ENCODE results near the gene DKK2. TPM values are rescaled to one million over a fixed set of nuclear protein-coding genes. Genes with fewer than 3 reads are reported as not detected.

Gene DKK2
- total RNA-seq, 1 experiment from 2014 or later, result not detected

DNA sequence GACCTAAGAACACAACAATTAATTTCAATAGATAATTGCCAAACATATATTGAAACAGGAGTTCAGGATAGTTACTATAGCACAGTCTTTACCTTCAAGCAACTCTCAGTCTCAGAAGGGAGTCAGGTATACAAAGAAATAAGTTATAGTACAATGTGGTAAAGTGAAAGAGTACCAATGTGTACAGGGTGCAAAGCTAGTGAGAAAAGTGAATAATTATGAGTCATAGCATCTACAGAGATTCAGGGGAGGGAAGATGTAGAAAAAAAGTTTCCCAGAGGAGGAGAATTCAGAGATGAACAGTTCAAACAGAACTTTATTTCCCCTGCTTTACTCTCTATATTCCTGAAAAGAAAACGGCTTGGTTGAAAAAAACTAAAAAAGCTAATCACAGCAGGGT, 22.7 kb upstream of the DKK2 start:
- TF ChIP-seq EZH2 (IDR thresholded peaks at IDR 0.05; ENCODE audit: low read depth), result no peak
- TF ChIP-seq, protein P1, sequence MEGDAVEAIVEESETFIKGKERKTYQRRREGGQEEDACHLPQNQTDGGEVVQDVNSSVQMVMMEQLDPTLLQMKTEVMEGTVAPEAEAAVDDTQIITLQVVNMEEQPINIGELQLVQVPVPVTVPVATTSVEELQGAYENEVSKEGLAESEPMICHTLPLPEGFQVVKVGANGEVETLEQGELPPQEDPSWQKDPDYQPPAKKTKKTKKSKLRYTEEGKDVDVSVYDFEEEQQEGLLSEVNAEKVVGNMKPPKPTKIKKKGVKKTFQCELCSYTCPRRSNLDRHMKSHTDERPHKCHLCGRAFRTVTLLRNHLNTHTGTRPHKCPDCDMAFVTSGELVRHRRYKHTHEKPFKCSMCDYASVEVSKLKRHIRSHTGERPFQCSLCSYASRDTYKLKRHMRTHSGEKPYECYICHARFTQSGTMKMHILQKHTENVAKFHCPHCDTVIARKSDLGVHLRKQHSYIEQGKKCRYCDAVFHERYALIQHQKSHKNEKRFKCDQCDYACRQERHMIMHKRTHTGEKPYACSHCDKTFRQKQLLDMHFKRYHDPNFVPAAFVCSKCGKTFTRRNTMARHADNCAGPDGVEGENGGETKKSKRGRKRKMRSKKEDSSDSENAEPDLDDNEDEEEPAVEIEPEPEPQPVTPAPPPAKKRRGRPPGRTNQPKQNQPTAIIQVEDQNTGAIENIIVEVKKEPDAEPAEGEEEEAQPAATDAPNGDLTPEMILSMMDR (conservative IDR thresholded peaks at IDR 0.05), result no peak
- Histone ChIP-seq H3K27ac (no peak overlapping the region), H3K79me2 (ENCODE audit: low read depth) (no peaks in the 10 kb centered on the region), H3K9me3 (ENCODE audit: insufficient read depth, low read depth) (no peaks in the 10 kb centered on the region), H3F3A (ENCODE audit: insufficient read depth, low read depth) (no peaks in the 10 kb centered on the region), H2AFZ (no peak overlapping the region), H4K20me1 (ENCODE audit: insufficient read depth) (no peaks in the 10 kb centered on the region), H3K4me2 (no peak overlapping the region), H3K27me3 (ENCODE audit: insufficient read depth, low read depth) (no peaks in the 10 kb centered on the region), H3K4me3 (no peak overlapping the region), H3K9me2 (ENCODE audit: insufficient read depth) (no peaks in the 10 kb centered on the region), H3K4me1 (replicated peaks; ENCODE audit: insufficient read depth) (no peaks in the 10 kb centered on the region), H3K36me3 (ENCODE audit: low read depth) (no peaks in the 10 kb centered on the region)
- BruUV-seq (replicated peaks), result no TSS peak
- DNase-seq, result no peak
- ChIA-PET POLR2A (ENCODE audit: unreplicated experiment) (no interaction called here), CTCF (no interaction called here)
- intact Hi-C loops (cut with micrococcal nuclease; ENCODE audit: unreplicated experiment), result no loop called here

DNA sequence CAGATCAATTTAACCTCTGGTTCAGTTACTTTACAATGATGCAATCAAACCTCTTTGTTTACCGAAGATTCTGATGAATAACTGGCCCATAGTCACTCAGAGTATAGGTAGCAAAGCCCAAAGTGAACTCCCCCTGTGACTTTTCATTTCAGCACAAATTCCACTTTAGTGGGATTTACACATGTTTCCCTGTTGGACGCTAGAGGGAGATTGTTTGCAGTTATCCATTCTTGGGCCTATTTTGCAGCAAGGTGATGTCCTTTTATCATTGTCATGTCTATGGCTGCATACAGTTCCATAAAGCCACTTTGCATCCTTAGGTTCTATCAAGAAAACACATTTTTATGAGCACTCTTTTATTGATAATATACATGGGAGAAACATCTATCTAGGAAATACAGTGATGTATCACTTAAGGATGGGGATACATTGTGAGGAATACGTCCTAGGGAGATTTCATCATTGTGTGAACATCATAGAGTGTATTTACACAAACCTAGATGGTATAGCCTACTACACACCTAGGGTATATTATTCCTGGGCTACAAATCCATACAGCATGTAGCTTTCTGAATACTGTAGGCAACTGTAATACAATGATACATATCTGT, 14.5 kb upstream of the DKK2 start:
- Histone ChIP-seq H3K4me3 (no peak overlapping the region), H3K27ac (no peak overlapping the region), H3F3A (ENCODE audit: insufficient read depth, low read depth) (no peaks in the 10 kb centered on the region), H3K9me3 (ENCODE audit: insufficient read depth, low read depth) (no peaks in the 10 kb centered on the region), H3K4me2 (no peak overlapping the region), H3K36me3 (ENCODE audit: low read depth) (no peaks in the 10 kb centered on the region), H4K20me1 (ENCODE audit: insufficient read depth) (no peaks in the 10 kb centered on the region), H3K27me3 (ENCODE audit: insufficient read depth, low read depth) (no peaks in the 10 kb centered on the region), H3K9me2 (ENCODE audit: insufficient read depth) (no peaks in the 10 kb centered on the region), H2AFZ (no peak overlapping the region), H3K79me2 (ENCODE audit: low read depth) (no peaks in the 10 kb centered on the region), H3K4me1 (replicated peaks; ENCODE audit: insufficient read depth) (no peaks in the 10 kb centered on the region)
- no peak for TF ChIP-seq EZH2 (IDR thresholded peaks at IDR 0.05; ENCODE audit: low read depth)
- TF ChIP-seq, protein P1 (conservative IDR thresholded peaks at IDR 0.05), result peak; percentile 50
- DNase-seq, result no peak
- intact Hi-C loops (cut with micrococcal nuclease; ENCODE audit: unreplicated experiment), result no loop called here
- POLR2A ChIA-PET (ENCODE audit: unreplicated experiment), result no interaction called here
- no TSS peak for BruUV-seq (replicated peaks)
- CTCF ChIA-PET, result interaction anchor here (1.0 kb wide), 1 partner anchor 330 kb away, joined by 3 read pairs; no protein-coding TSS in a partner anchor

DNA sequence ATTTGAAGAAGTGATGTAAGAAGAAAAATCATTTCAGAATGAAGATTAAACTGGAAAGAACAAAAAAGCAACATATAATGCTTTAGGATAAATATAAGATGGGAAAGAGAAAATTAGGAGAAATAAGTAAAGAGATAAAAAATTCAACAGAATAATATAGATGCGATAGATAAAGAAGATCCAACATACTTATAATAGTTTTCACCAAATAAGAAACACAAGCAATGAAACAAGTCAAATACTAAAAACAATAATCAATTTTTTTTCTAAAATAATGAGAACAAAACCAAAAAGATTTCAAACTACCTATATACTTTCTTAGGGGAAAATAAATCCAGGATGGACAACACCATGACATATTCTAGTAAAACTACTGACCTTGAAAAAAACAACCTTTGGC, 10.1 kb upstream of the DKK2 start:
- H4K20me1 ChIP-seq (ENCODE audit: insufficient read depth), result no peaks in the 10 kb centered on the region
- no peaks in the 10 kb centered on the region for H3K9me2 ChIP-seq (ENCODE audit: insufficient read depth)
- no peaks in the 10 kb centered on the region for H3K4me1 ChIP-seq (replicated peaks; ENCODE audit: insufficient read depth)
- no peak overlapping the region for H3K27ac ChIP-seq
- TF ChIP-seq, protein P1 (conservative IDR thresholded peaks at IDR 0.05), result no peak
- POLR2A ChIA-PET (ENCODE audit: unreplicated experiment), result no interaction called here
- CTCF ChIA-PET, result no interaction called here
- H3K27me3 ChIP-seq (ENCODE audit: insufficient read depth, low read depth), result no peaks in the 10 kb centered on the region
- intact Hi-C loops (cut with micrococcal nuclease; ENCODE audit: unreplicated experiment), result no loop called here
- no TSS peak for BruUV-seq (replicated peaks)
- no peaks in the 10 kb centered on the region for H3K36me3 ChIP-seq (ENCODE audit: low read depth)
- no peak overlapping the region for H2AFZ ChIP-seq
- no peak overlapping the region for H3K4me3 ChIP-seq
- no peaks in the 10 kb centered on the region for H3K9me3 ChIP-seq (ENCODE audit: insufficient read depth, low read depth)
- H3K4me2 ChIP-seq, result no peak overlapping the region
- H3F3A ChIP-seq (ENCODE audit: insufficient read depth, low read depth), result no peaks in the 10 kb centered on the region
- DNase-seq, result no peak
- H3K79me2 ChIP-seq (ENCODE audit: low read depth), result no peaks in the 10 kb centered on the region
